CD4-positive, alpha-beta memory T cell (primary cell): ENCODE measurements around the gene TRIM10. TPM values are rescaled to one million over a fixed set of nuclear protein-coding genes. Genes with fewer than 3 reads are reported as not detected.
"Not testable (repeated sequence)": the region's sequence is repeated elsewhere in the genome, so short reads cannot be mapped to it uniquely, and the experiment has no call there.

Experiments
- CTCF ChIA-PET: fragments of 350-600 bp; sonication (Branson Sonifier 250); formaldehyde crosslinking; loops from one replicate; lab custom pipeline; 2021; ENCODE audit warnings: inconsistent platforms; ENCODE audit not compliant: partially characterized antibody; lab: Charles Lee
- POLR2A ChIA-PET: fragments of 350-600 bp; sonication (Branson Sonifier 250); formaldehyde crosslinking; loops from one replicate; lab custom pipeline; 2021; ENCODE audit not compliant: partially characterized antibody; lab: Charles Lee
- DNase-seq, 5 donors: peaks; one replicate each; pipeline versions ENCODE4 v3.0.0 to v3.0.0-alpha.2; 2020 to 2022; ENCODE audit warnings: mixed read lengths in 1 of 5
- H3K27ac ChIP-seq: one replicate; pipeline ENCODE4 v1.7.0; 2013; ENCODE audit warnings: low read depth, low read length
- H3K27me3 ChIP-seq: 2 replicates; pipeline ENCODE4 v1.7.0; 2013; ENCODE audit warnings: mild to moderate bottlenecking, low read length, moderate library complexity; ENCODE audit not compliant: insufficient read depth
- H3K36me3 ChIP-seq: 2 replicates; pipeline ENCODE4 v1.7.0; 2013; ENCODE audit warnings: mild to moderate bottlenecking, low read length, moderate library complexity; ENCODE audit not compliant: insufficient read depth
- H3K4me1 ChIP-seq: 2 replicates; pipeline ENCODE4 v1.7.0; 2013; ENCODE audit warnings: mild to moderate bottlenecking, low read length, moderate library complexity; ENCODE audit not compliant: insufficient read depth
- H3K4me3 ChIP-seq, 2 donors: one replicate each; pipeline ENCODE4 v1.7.0; 2013; ENCODE audit warnings: low read length in 2 of 2, mild to moderate bottlenecking in 1 of 2
- H3K9me3 ChIP-seq, 2 donors: one replicate each; pipeline ENCODE4 v1.7.0; 2013; ENCODE audit warnings: low read length in 2 of 2, control low read depth in 1 of 2; ENCODE audit not compliant: control insufficient read depth in 1 of 2
- H3K27ac Mint-ChIP-seq, 7 donors: one replicate each; pipeline ENCODE4 v1.8.0; 2020 to 2021; ENCODE audit warnings: mixed read lengths in 7 of 7, mild to moderate bottlenecking in 6 of 7, inconsistent platforms in 3 of 7, moderate library complexity in 3 of 7
- H3K27me3 Mint-ChIP-seq, 2 donors: one replicate each; pipeline ENCODE4 v1.8.0; 2020 to 2021; ENCODE audit warnings: mixed read lengths in 2 of 2
- H3K36me3 Mint-ChIP-seq, 2 donors: one replicate each; pipeline ENCODE4 v1.8.0; 2020 to 2021; ENCODE audit warnings: mixed read lengths in 2 of 2, inconsistent platforms in 1 of 2, mild to moderate bottlenecking in 1 of 2
- H3K4me1 Mint-ChIP-seq, 4 donors: one replicate each; pipeline ENCODE4 v1.8.0; 2020 to 2021; ENCODE audit warnings: mixed read lengths in 4 of 4, mild to moderate bottlenecking in 1 of 4
- H3K4me3 Mint-ChIP-seq, 8 donors: one replicate each; pipeline ENCODE4 v1.8.0; 2020 to 2021; ENCODE audit warnings: mixed read lengths in 8 of 8, mild to moderate bottlenecking in 7 of 8, moderate library complexity in 6 of 8, inconsistent platforms in 3 of 8
- H3K9me3 Mint-ChIP-seq, 8 donors: one replicate each; pipeline ENCODE4 v1.8.0; 2020 to 2021; ENCODE audit warnings: mixed read lengths in 8 of 8, mild to moderate bottlenecking in 5 of 8, inconsistent platforms in 3 of 8, moderate library complexity in 1 of 8
- intact Hi-C: fragments of 100-400 bp; cut with micrococcal nuclease; formaldehyde crosslinking; loops from one replicate; pipeline ENCODE4 v1.15.1; 2023
- polyA plus RNA-seq, 2 donors: library from polyadenylated mRNA; unstranded; fragments of 300-500 nt; fragmentation: Illumina TruSeq; gene quantifications; one replicate each; pipeline ENCODE4 v1.2.3, GENCODE V29; 2021
- total RNA-seq, 2 experiments: library from RNA; stranded (reverse); gene quantifications; one replicate each; pipeline ENCODE4 v1.2.3, GENCODE V29; 2021

Gene TRIM10
- total and polyA plus RNA-seq, 4 experiments from 2014 or later = not detected

DNA sequence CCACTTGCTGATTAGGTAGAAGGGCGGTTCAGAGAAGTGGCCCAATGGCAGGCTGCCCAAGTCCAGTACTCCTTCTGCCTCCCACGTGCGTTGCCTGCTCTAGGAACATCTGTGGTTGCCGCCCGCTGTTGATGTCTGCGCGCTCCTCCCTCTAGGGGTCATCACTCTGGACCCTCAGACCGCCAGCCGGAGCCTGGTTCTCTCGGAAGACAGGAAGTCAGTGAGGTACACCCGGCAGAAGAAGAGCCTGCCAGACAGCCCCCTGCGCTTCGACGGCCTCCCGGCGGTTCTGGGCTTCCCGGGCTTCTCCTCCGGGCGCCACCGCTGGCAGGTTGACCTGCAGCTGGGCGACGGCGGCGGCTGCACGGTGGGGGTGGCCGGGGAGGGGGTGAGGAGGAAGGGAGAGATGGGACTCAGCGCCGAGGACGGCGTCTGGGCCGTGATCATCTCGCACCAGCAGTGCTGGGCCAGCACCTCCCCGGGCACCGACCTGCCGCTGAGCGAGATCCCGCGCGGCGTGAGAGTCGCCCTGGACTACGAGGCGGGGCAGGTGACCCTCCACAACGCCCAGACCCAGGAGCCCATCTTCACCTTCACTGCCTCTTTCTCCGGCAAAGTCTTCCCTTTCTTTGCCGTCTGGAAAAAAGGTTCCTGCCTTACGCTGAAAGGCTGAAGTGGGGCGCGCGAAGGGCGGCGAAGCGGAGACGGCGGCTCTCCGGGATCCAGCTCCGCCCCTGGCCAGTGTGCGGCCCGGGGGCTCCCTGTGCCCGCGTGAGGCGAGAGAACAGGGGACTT is 10.9 kb upstream of the TRIM10 start:
- H3K4me3 ChIP-seq = no peak overlapping the region
- no peaks in the 10 kb centered on the region for H3K36me3 ChIP-seq
- CTCF ChIA-PET = interaction anchor here (1.0 to 1.4 kb wide), 3 partner anchors 8 to 68 kb away, joined by 4 read pairs; no protein-coding TSS in a partner anchor
- H3K27ac ChIP-seq = no peak overlapping the region
- peaks cover 32 to 52% of the 10 kb centered on the region in 2 donors for H3K27me3 Mint-ChIP-seq
- H3K9me3 Mint-ChIP-seq = no peaks in the 10 kb centered on the region
- peaks cover 3 to 14% (median 9%) of the 10 kb centered on the region in 4 donors for H3K4me1 Mint-ChIP-seq
- no peak for DNase-seq
- H3K4me3 Mint-ChIP-seq = peak overlapping the region in 5 of 8 donors; percentile 21 to 43 (median 36)
- no peak overlapping the region for H3K27ac Mint-ChIP-seq
- POLR2A ChIA-PET = no interaction called here
- H3K9me3 ChIP-seq = no peaks in the 10 kb centered on the region
- peaks cover 15% of the 10 kb centered on the region for H3K27me3 ChIP-seq
- H3K36me3 Mint-ChIP-seq = no peaks in the 10 kb centered on the region
- intact Hi-C loops = no loop called here
- H3K4me1 ChIP-seq = peaks cover 7% of the 10 kb centered on the region

DNA sequence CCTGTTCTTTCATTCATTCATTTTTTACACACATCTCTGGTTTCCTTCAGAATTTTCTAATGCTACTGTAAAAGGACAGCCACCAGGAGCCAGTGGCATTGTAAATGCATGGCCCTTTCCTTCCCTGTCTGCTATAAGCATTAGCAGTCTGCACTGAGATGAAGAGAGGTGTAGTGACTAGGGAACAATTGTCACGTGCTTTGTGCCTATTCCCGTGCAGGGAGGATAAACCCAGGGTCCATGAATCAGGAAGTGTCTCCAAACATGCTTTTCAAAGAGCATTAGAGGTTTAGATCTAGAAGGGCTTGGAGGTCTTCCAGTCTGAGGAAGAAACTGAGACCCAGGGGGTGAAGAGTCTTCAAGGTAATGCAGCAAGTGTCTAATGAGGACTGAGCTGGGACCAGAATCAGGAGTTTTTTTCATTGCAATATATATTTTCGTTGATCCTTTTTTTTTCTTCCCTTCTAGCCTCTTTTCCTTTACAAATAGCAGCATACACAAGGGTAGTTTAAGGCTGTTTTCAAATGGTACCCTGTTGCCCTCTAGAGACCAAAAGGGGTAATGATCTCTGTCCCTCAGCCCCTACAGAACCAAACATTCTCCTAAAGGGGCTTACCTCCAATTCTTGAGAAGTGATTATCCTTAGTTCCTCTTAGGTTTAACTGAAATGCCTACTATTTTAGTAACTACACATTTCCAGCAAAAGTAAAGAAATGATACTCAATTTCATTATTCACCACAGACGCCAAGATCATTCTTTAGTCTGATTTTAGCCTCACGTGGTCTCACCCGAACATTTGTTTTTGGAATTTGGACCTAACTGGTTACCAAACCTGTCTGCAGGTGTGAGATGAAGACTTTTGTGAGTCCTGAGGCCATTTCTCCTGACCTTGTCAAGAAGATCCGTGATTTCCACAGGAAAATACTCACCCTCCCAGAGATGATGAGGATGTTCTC is 8.9 kb upstream of the TRIM10 start:
- H3K27ac ChIP-seq = no peak overlapping the region
- H3K9me3 ChIP-seq = no peaks in the 10 kb centered on the region
- CTCF ChIA-PET = interaction anchor here (0.9 to 1.0 kb wide), 2 partner anchors 16 to 68 kb away, joined by 3 read pairs; no protein-coding TSS in a partner anchor
- H3K4me3 Mint-ChIP-seq = no peak overlapping the region
- DNase-seq = peak in 4 of 5 donors; percentile 26 to 35 (median 32)
- peaks cover 3 to 16% (median 11%) of the 10 kb centered on the region in 4 donors for H3K4me1 Mint-ChIP-seq
- H3K36me3 ChIP-seq = no peaks in the 10 kb centered on the region
- POLR2A ChIA-PET = no interaction called here
- H3K27ac Mint-ChIP-seq = no peak overlapping the region
- intact Hi-C loops = loop anchor here (1.0 kb wide), 1 partner anchor 67 kb away; no protein-coding TSS in a partner anchor
- peaks cover 15% of the 10 kb centered on the region for H3K27me3 ChIP-seq
- peaks cover 26 to 36% of the 10 kb centered on the region in 2 donors for H3K27me3 Mint-ChIP-seq
- H3K4me1 ChIP-seq = peaks cover 7% of the 10 kb centered on the region
- no peaks in the 10 kb centered on the region for H3K9me3 Mint-ChIP-seq
- H3K4me3 ChIP-seq = no peak overlapping the region
- no peaks in the 10 kb centered on the region for H3K36me3 Mint-ChIP-seq

DNA sequence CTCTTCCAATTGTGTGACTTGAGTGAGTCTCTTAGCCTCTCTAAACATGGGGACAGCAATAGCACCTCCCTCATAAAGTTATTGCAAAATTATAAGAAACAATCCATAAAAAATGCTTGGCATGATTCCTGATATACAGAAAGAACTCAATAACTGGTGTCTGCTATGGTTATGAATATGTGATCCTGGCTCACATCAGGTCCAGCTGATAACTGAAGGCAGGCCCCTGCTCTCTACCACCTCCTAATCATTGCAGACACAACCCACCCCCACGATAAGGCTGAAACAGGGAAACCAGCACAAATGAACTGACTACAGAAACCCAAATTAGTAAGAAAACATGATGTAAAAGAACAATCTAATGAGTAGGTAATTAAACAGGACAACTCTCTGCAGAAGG is 7.7 kb upstream of the TRIM10 start:
- no peak overlapping the region for H3K4me3 Mint-ChIP-seq
- Histone ChIP-seq H3K4me1 (peaks cover 7% of the 10 kb centered on the region), H3K9me3 (no peaks in the 10 kb centered on the region), H3K27ac (no peak overlapping the region), H3K27me3 (peaks cover 15% of the 10 kb centered on the region), H3K36me3 (no peaks in the 10 kb centered on the region), H3K4me3 (no peak overlapping the region)
- H3K36me3 Mint-ChIP-seq = no peaks in the 10 kb centered on the region
- no peak overlapping the region for H3K27ac Mint-ChIP-seq
- peaks cover 3 to 16% (median 11%) of the 10 kb centered on the region in 4 donors for H3K4me1 Mint-ChIP-seq
- intact Hi-C loops = no loop called here
- H3K27me3 Mint-ChIP-seq = peaks cover 24 to 33% of the 10 kb centered on the region in 2 donors
- ChIA-PET CTCF (interaction anchor here (1.3 kb wide), 1 partner anchor 38 kb away, joined by 4 read pairs; no protein-coding TSS in a partner anchor), POLR2A (no interaction called here)
- no peaks in the 10 kb centered on the region for H3K9me3 Mint-ChIP-seq
- no peak for DNase-seq

DNA sequence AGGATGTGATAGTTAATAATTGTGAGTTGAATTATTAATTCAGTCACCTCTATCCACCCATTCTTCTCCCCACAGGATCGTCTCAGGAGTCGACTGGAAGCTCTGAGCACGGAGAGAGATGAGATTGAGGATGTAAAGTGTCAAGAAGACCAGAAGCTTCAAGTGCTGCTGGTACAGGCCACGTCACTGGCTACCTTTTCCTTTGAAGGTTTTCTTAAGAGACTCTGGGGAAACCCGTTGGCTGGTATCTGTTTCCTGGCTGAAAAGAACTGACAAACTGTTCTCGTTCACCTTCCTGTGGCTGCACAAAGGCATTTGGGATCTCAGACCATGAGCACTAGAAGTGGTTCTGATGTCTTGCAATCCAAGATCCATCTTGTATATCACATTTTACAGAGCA is 6.1 kb upstream of the TRIM10 start:
- Mint-ChIP-seq H3K27ac (peak overlapping the region in 1 of 7 donors; percentile 43), H3K27me3 (peaks cover 17 to 27% of the 10 kb centered on the region in 2 donors), H3K9me3 (no peaks in the 10 kb centered on the region), H3K4me3 (no peak overlapping the region), H3K36me3 (no peaks in the 10 kb centered on the region), H3K4me1 (peaks cover 10 to 24% (median 18%) of the 10 kb centered on the region in 4 donors)
- no peak overlapping the region for H3K27ac ChIP-seq
- POLR2A ChIA-PET = no interaction called here
- H3K4me1 ChIP-seq = peaks cover 12% of the 10 kb centered on the region
- H3K27me3 ChIP-seq = peaks cover 5% of the 10 kb centered on the region
- DNase-seq = peak in 3 of 5 donors; percentile 13 to 32 (median 22)
- no peak overlapping the region for H3K4me3 ChIP-seq
- intact Hi-C loops = no loop called here
- no peaks in the 10 kb centered on the region for H3K36me3 ChIP-seq
- CTCF ChIA-PET = interaction anchor here (0.6 kb wide), 1 partner anchor 166 kb away, joined by 3 read pairs; no protein-coding TSS in a partner anchor
- no peaks in the 10 kb centered on the region for H3K9me3 ChIP-seq

- DNase-seq, H3K27ac Mint-ChIP-seq, CTCF ChIA-PET, H3K27me3 ChIP-seq, H3K27ac ChIP-seq, H3K36me3 Mint-ChIP-seq, H3K36me3 ChIP-seq, H3K9me3 ChIP-seq, intact Hi-C loops, H3K9me3 Mint-ChIP-seq, H3K4me3 ChIP-seq, H3K4me3 Mint-ChIP-seq, POLR2A ChIA-PET: not testable (repeated sequence)
- H3K4me1 ChIP-seq = peaks cover 12% of the 10 kb centered on the region
- Mint-ChIP-seq H3K4me1 (peaks cover 10 to 21% (median 17%) of the 10 kb centered on the region in 4 donors), H3K27me3 (peaks cover 4 to 13% of the 10 kb centered on the region in 2 donors)
These were observed 4.2 kb upstream of the TRIM10 start for GRCh38 chr6:30165238-30165637.

DNA sequence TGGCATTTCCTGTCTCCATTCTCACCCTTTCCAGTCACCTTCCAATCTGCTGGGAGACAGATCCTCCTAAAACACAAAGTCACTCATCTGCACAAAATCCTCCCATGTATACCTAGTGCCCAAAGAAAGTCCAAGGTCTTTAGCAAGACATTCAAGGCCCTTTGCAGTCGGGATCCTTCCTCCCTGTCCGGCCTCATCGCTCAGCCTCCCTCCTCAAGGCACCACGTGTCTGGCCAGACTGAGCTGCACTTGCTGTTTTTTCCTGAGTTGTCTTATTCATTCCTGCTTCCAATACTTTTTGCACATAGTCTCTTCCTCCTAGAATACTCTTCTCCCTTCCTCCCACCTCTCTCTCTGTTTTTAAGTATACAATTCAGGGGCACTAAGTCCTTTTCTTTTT is 3.7 kb upstream of the TRIM10 start:
- Histone ChIP-seq H3K9me3 (no peaks in the 10 kb centered on the region), H3K4me1 (peaks cover 12% of the 10 kb centered on the region), H3K36me3 (no peaks in the 10 kb centered on the region), H3K27me3 (no peaks in the 10 kb centered on the region), H3K4me3 (no peak overlapping the region), H3K27ac (no peak overlapping the region)
- Mint-ChIP-seq H3K4me3 (peak overlapping the region in 1 of 8 donors; percentile 15), H3K36me3 (no peaks in the 10 kb centered on the region), H3K27ac (no peak overlapping the region), H3K27me3 (peaks cover 1 to 12% of the 10 kb centered on the region in 2 donors), H3K9me3 (no peaks in the 10 kb centered on the region), H3K4me1 (peaks cover 10 to 21% (median 14%) of the 10 kb centered on the region in 4 donors)
- POLR2A ChIA-PET = no interaction called here
- intact Hi-C loops = no loop called here
- CTCF ChIA-PET = no interaction called here
- no peak for DNase-seq
